Measurements from ENCODE around the gene OSCP1.
A peak's percentile ranks its signal among the peaks of the same experiment; 100 is the strongest.

OSCP1 gene

DNA sequence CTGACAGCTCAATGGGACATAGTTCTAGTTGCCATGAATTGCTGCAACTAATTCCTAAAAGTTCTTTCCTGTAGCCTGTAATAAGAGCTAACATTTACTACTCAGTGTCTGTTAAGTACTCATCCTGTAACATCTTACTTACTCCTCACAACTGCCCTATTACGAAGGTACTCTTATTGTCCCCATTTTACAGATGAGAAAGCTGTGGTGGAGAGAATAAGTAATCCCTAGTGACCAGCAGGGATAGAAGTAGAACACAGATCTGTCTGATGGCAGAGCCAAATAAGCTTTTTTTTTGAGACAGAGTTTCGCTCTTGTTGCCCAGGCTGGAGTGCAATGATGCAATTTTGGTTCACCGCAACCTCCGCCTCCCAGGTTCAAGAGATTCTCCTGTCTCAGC is 67.6 kb downstream of the OSCP1 start:
- no peak for DNase-seq (ENCODE audit: low spot score)

DNA sequence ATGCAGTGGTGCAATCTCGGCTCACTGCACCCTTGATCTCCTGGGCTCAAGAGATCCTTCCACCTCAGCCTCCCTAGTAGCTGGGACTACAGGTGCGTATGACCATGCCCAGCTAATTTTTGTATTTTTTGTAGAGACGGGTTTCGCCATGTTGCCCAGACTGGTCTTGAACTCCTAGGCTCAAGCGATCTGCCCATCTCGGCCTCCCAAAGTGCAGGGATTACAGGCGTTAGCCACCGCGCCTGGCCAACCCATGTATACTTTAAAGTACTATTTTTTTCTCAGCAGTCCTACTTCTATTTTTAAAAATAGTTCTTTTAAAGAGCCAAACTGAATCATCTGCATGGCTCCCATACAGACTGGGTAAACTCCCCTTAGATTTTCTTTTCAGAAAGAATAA is 68.0 kb downstream of the OSCP1 start:
- no peak for DNase-seq (ENCODE audit: low spot score)

DNA sequence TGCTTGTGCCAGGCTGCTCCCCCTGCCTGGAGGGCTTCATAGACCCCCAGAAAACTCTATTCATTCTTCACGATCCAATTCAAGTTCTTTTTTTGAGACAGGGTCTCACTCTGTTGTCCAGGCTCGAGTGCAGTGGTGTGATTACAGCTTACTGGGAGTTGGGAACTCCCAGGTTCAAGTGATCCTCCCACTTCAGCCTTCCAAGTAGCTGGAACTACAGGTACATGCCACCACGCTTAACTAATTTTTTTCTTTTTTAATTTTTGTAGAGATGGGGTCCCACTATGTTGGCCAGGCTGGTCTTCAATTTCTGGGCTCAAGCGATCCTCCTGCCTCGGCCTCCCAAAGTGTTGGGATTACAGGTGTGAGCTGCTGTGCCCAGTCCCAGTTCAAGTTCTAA is 68.8 kb downstream of the OSCP1 start:
- DNase-seq (ENCODE audit: low spot score), result no peak

DNA sequence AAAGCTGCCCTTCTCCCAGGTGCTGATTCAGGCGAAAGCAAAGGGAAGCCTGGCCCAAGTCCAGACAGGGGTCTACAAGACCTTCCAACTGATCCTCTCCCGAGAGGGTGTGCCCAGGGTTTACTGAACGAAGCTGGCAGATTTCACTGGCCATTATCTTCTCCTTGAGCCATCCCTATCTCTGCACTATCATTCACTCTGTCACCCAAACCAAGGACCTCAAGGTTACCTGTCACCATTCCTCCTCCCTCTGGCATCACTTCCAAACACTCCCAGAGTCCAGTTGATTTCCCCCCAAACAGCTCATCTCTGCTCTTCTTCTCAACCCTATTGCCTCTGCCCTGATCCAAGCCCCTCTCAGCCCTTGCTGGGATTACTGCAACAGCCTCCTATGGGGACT is 69.5 kb downstream of the OSCP1 start:
- no peak for DNase-seq (ENCODE audit: low spot score)

DNA sequence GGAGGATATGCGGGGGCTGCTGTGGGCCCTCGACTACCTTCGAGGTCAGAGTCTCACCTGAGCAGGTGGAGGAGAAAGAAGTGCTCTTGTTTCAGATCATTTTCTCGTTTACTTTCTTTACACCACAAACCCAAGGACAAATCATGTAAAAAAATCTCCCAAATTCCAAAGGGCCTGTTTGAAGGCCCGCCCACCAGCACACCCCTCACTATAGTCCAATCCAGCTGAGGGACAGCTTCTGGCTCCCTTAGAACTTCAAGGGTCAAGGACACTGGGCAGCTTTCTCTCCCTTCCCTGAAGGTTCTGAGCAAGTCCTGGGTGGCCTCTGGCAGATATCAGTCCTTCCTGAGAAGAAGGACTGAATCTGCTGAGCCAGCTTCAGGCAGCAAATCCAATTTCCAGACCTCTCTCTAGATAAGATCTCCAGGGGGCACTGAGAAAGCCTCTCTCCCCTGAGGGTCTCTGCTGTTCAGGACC is 70.1 kb downstream of the OSCP1 start:
- DNase-seq (ENCODE audit: low spot score), result no peak

DNA sequence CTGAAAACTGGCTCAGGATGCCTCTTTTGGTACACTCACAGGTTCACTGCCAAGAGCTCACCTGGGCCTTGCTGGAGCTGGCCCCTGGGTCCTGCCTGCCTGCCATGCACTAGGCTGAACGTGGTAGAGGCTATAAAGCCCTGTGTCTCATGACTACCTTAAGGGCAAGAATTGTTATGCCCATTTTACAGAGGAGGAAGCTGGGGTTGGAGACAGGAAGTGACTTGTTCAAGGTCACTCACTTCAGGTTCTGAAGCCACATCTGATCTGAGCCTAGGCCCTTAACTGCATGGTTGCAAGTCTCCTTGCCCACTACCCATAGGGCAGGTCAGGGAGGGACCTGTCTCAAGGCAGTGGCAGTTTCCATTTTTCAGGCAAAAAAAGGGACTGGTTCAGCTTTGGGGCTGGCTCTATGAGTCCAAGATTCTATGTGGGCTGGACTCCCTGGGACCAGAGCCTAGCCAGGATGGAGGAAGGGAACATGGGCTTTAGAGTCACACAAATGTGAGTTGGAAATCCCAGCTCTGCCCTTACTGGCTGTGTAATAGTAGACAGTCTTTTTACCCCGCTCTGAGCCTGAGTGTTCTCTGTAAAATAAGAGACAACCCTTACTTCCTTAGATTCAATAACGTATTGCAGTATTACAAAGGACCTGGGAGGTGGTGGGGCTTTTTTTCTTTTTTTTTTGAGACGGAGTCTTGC is 72.3 kb downstream of the OSCP1 start:
- DNase-seq (ENCODE audit: low spot score), result no peak

DNA sequence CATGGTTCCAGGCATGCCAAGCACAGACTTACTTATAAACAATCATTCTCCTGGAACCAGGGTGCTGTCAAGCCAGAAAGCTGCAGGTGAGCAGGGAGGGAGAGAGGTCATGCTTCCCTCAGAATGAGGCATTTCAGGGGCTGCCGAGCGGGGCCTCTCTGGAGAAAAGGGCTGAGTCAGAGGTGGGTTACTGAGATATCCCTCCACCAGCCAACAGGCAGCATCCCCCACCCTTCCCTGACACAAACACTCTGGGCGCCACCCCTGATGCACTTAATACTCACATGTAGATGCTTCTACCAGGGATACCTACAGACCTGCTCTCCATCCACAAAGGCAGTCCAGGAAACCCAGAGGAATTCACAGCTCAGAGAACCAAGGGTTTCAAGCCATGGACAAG is 77.6 kb downstream of the OSCP1 start:
- DNase-seq (ENCODE audit: low spot score), result no peak

DNA sequence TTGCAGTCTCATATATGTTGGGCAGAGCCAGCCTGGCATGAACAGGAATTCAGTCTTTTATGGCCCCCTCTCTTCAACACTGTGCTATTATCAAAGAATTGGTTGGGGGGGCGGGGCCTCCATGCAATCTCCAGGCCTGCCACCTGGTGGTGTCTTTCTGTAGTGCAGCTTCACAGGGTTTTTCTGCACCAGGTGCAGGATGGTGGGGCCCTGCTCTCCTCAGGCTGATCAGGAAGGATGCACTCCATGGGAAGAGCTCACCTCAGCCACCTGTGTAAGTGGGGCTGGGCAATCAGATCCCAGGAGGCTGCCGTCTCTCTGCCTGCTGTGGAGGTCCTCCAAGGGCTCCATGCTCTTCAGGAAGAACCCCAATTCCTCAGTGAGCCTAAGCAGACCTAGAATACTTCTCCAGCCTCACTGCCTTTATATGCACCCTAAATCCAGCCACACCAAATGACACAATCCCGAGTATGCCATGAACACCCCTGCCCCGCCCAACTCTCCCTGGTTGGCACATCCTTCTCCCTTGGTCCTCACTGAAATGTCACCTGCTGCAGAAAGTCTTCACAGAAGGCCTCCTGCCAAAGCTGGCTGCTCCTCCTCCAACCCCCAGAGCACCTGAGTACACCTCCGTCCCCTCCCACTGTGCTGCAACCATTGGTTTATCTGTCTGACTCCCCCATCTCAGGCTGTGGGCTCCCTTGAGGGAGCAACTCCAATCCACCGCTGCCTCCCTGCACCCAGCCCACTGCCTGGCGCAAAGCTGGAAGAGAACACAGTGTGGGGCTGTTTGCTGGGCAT is 81.0 kb downstream of the OSCP1 start:
- peak; percentile 85 for DNase-seq (ENCODE audit: low spot score)

All from AG20443 (cell line).